Measurements from ENCODE around the gene LHX3. TPM values are rescaled to one million over a fixed set of nuclear protein-coding genes. Genes with fewer than 3 reads are reported as not detected.
A peak's percentile ranks its signal among the peaks of the same experiment; 100 is the strongest.

The LHX3 gene
- total and polyA plus RNA-seq, 8 donors: not detected

GRCh38 chr9:136225366-136225747 lies 20.4 kb upstream of the LHX3 start:
- Histone ChIP-seq H3K4me3 (no peak overlapping the region), H3K4me1 (no peaks in the 10 kb centered on the region), H3K9me3 (no peaks in the 10 kb centered on the region), H3K27ac (peak overlapping the region in 1 of 5 donors; percentile 59), H3K27me3 (no peaks in the 10 kb centered on the region), H3K36me3 (peaks cover 12 to 54% (median 48%) of the 10 kb centered on the region in 4 donors)
- 80 to 86% (median 85%) methylated on average over 19 of the region's 19 CpGs for WGBS, 5 donors
- no peak for TF ChIP-seq EP300 (IDR thresholded peaks at IDR 0.05)
- no peak for TF ChIP-seq CTCF (IDR thresholded peaks at IDR 0.05)
- TF ChIP-seq POLR2AphosphoS5 (IDR thresholded peaks at IDR 0.05): no peak
- no peak for TF ChIP-seq POLR2A (IDR thresholded peaks at IDR 0.05)
- no peak for DNase-seq
- intact Hi-C loops (cut with DNase I; ENCODE audit: low total_unique reads): no loop called here

GRCh38 chr9:136223871-136224640 lies 19.1 kb upstream of the LHX3 start:
- Histone ChIP-seq H3K9me3 (no peaks in the 10 kb centered on the region), H3K27ac (peak overlapping the region in 1 of 5 donors; percentile 59), H3K4me1 (no peaks in the 10 kb centered on the region), H3K27me3 (no peaks in the 10 kb centered on the region), H3K36me3 (peaks cover 12 to 65% (median 59%) of the 10 kb centered on the region in 4 donors), H3K4me3 (no peak overlapping the region)
- TF ChIP-seq EP300 (IDR thresholded peaks at IDR 0.05) (no peak), POLR2AphosphoS5 (IDR thresholded peaks at IDR 0.05) (no peak), POLR2A (IDR thresholded peaks at IDR 0.05) (no peak), CTCF (IDR thresholded peaks at IDR 0.05) (no peak)
- 93 to 97% (median 94%) methylated on average over 25 to 30 of the region's 30 CpGs for WGBS, 5 donors
- intact Hi-C loops (cut with DNase I; ENCODE audit: low total_unique reads): no loop called here
- no peak for DNase-seq

GRCh38 chr9:136222906-136223285 lies 18.0 kb upstream of the LHX3 start:
- H3K36me3 ChIP-seq: peaks cover 20 to 76% (median 70%) of the 10 kb centered on the region in 4 donors
- WGBS, 5 donors: 91 to 96% (median 93%) methylated on average over 11 to 13 of the region's 13 CpGs

More at GRCh38 chr9:136222906-136223285, 18.0 kb upstream of the LHX3 start:
- intact Hi-C loops (cut with DNase I; ENCODE audit: low total_unique reads): no loop called here
- no peaks in the 10 kb centered on the region for H3K4me1 ChIP-seq
- DNase-seq: no peak
- H3K9me3 ChIP-seq: no peaks in the 10 kb centered on the region
- H3K27me3 ChIP-seq: no peaks in the 10 kb centered on the region
- H3K4me3 ChIP-seq: no peak overlapping the region
- no peak for TF ChIP-seq EP300 (IDR thresholded peaks at IDR 0.05)
- no peak for TF ChIP-seq CTCF (IDR thresholded peaks at IDR 0.05)
- no peak for TF ChIP-seq POLR2A (IDR thresholded peaks at IDR 0.05)
- TF ChIP-seq POLR2AphosphoS5 (IDR thresholded peaks at IDR 0.05): no peak
- H3K27ac ChIP-seq: no peak overlapping the region

All from stomach (tissue), 9 donors.